GM23338 (cell line): ENCODE results near the gene GPR39. TPM values are rescaled to one million over a fixed set of nuclear protein-coding genes. Genes with fewer than 3 reads are reported as not detected.

Experiments used
- ATAC-seq: fragments of 200-7000 bp; cut with Tn5 transposase; 3 replicates; pipeline ENCODE4 v1.9.1; 2020
- DNase-seq: peaks from one replicate; pipeline ENCODE4 v3.0.0-alpha.2; 2015; ENCODE audit warnings: low spot score
- H2AFZ ChIP-seq: fragments of 200-600 bp; sonication (generic); 2 replicates; pipeline ENCODE4 v1.8.0; 2016; ENCODE audit warnings: antibody characterized with exemption, mild to moderate bottlenecking, moderate library complexity
- H3F3A ChIP-seq: fragments of 200-600 bp; sonication (generic); replicated peaks from 2 replicates; pipeline ENCODE4 v1.8.0; 2017; ENCODE audit warnings: antibody characterized with exemption, mixed run types, low read depth
- H3K27ac ChIP-seq: fragments of 200-600 bp; sonication (generic); 2 replicates; pipeline ENCODE4 v1.6.1; 2016; ENCODE audit warnings: low read depth
- H3K27me3 ChIP-seq: fragments of 200-600 bp; sonication (generic); 2 replicates; pipeline ENCODE4 v1.8.0; 2016; ENCODE audit warnings: mild to moderate bottlenecking, mixed run types, moderate library complexity; ENCODE audit not compliant: insufficient read depth
- H3K36me3 ChIP-seq: fragments of 200-600 bp; sonication (generic); 2 replicates; pipeline ENCODE4 v1.8.0; 2016; ENCODE audit warnings: mild to moderate bottlenecking; ENCODE audit not compliant: insufficient read depth
- H3K4me1 ChIP-seq: fragments of 200-600 bp; sonication (generic); 2 replicates; pipeline ENCODE4 v1.8.0; 2016; ENCODE audit warnings: mild to moderate bottlenecking, moderate library complexity; ENCODE audit not compliant: insufficient read depth
- H3K4me2 ChIP-seq: fragments of 200-600 bp; sonication (generic); 2 replicates; pipeline ENCODE4 v1.7.1; 2017; ENCODE audit warnings: mixed run types
- H3K4me3 ChIP-seq: fragments of 200-600 bp; sonication (generic); 2 replicates; pipeline ENCODE4 v1.6.1; 2016; ENCODE audit warnings: mixed run types
- H3K79me2 ChIP-seq: fragments of 200-600 bp; sonication (generic); replicated peaks from 2 replicates; pipeline ENCODE4 v1.8.0; 2017; ENCODE audit warnings: mild to moderate bottlenecking; ENCODE audit not compliant: insufficient read depth
- H3K9me2 ChIP-seq: fragments of 200-600 bp; sonication (generic); 2 replicates; pipeline ENCODE4 v1.8.0; 2017; ENCODE audit not compliant: insufficient read depth
- H4K20me1 ChIP-seq: fragments of 200-600 bp; sonication (generic); replicated peaks from 2 replicates; pipeline ENCODE4 v1.8.0; 2017; ENCODE audit warnings: mild to moderate bottlenecking; ENCODE audit not compliant: insufficient read depth
- H3K27ac Mint-ChIP-seq: 2 replicates; pipeline ENCODE4 v1.8.0; 2020; ENCODE audit warnings: inconsistent platforms, mild to moderate bottlenecking, moderate library complexity, mixed read lengths
- H3K27me3 Mint-ChIP-seq: 3 replicates; pipeline ENCODE4 v1.8.0; 2022; ENCODE audit warnings: low read depth, mild to moderate bottlenecking, moderate library complexity, mixed read lengths, inconsistent platforms; ENCODE audit not compliant: insufficient read depth, poor library complexity
- H3K36me3 Mint-ChIP-seq: 3 replicates; pipeline ENCODE4 v1.8.0; 2021; ENCODE audit warnings: low read depth, mild to moderate bottlenecking, inconsistent platforms, moderate library complexity, mixed read lengths
- H3K4me1 Mint-ChIP-seq: 3 replicates; pipeline ENCODE4 v1.8.0; 2020; ENCODE audit warnings: mild to moderate bottlenecking, inconsistent platforms, mixed read lengths
- H3K4me3 Mint-ChIP-seq: 3 replicates; pipeline ENCODE4 v1.8.0; 2021; ENCODE audit warnings: moderate library complexity, mild to moderate bottlenecking, inconsistent platforms, mixed read lengths
- H3K9me3 Mint-ChIP-seq: 3 replicates; pipeline ENCODE4 v1.8.0; 2020; ENCODE audit warnings: moderate library complexity, mild to moderate bottlenecking, inconsistent platforms, mixed read lengths
- CREB1 ChIP-seq: fragments of 250-450 bp; sonication (Bioruptor Pico); IDR thresholded peaks from 2 replicates; pipeline ENCODE4 v1.5.0; 2020; ENCODE audit warnings: low read depth, mild to moderate bottlenecking, moderate library complexity
- EZH2 ChIP-seq: fragments of 200-600 bp; sonication (generic); IDR thresholded peaks from one replicate; pipeline ENCODE4 v1.8.0; 2017; ENCODE audit warnings: antibody characterized with exemption, mild to moderate bottlenecking, low read depth; ENCODE audit not compliant: unreplicated experiment
- EZH2phosphoT487 ChIP-seq: fragments of 200-600 bp; sonication (generic); IDR thresholded peaks from one replicate; pipeline ENCODE4 v1.8.1; 2018; ENCODE audit warnings: antibody characterized with exemption; ENCODE audit not compliant: unreplicated experiment
- JUNB ChIP-seq: IDR thresholded peaks from one replicate; pipeline ENCODE4 v1.6.1; 2016; ENCODE audit warnings: antibody characterized with exemption; ENCODE audit not compliant: unreplicated experiment
- NANOG ChIP-seq: IDR thresholded peaks from 2 replicates; pipeline ENCODE4 v1.6.1; 2016; ENCODE audit warnings: antibody characterized with exemption, borderline replicate concordance
- POLR2AphosphoS5 ChIP-seq: IDR thresholded peaks from 2 replicates; pipeline ENCODE4 v1.6.1; 2016; ENCODE audit warnings: antibody characterized with exemption, low read depth
- STAT1 ChIP-seq: IDR thresholded peaks from one replicate; pipeline ENCODE4 v1.6.1; 2016; ENCODE audit warnings: antibody characterized with exemption; ENCODE audit not compliant: unreplicated experiment
- ZNF114 ChIP-seq: fragments of 250-450 bp; sonication (Bioruptor Pico); IDR thresholded peaks from 2 replicates; pipeline ENCODE4 v1.5.0; 2020; ENCODE audit warnings: mild to moderate bottlenecking, moderate library complexity
- ZNF331 ChIP-seq: fragments of 250-450 bp; sonication (Bioruptor Pico); IDR thresholded peaks from 2 replicates; pipeline ENCODE4 v1.5.0; 2020; ENCODE audit warnings: low read depth, mild to moderate bottlenecking, moderate library complexity
- polyA plus RNA-seq: library from polyadenylated mRNA; unstranded; fragments of >200 nt; fragmentation: Nextera tagmentation; extraction: Ambion mirVana; gene quantifications from 2 replicates; pipeline ENCODE4 v1.2.1, GENCODE V29; 2016
- total RNA-seq: library from RNA; depleted of rRNA; stranded (reverse); fragments of >200 nt; shearing (Covaris generic); gene quantifications from 2 replicates; pipeline ENCODE4 v1.2.3, GENCODE V29; 2014
- TF ChIP-seq, protein P1 (sequence below): IDR thresholded peaks from one replicate; pipeline ENCODE4 v1.6.1; 2018; ENCODE audit warnings: antibody characterized with exemption; ENCODE audit not compliant: unreplicated experiment
- TF ChIP-seq, protein P2 (sequence below), 2 experiments: fragments of 200-600 bp in 1 of 2; sonication (generic) in 1 of 2; conservative IDR thresholded peaks; 2 replicates each; pipeline versions ENCODE4 v1.5.1 to v1.6.1; 2016 to 2017; ENCODE audit warnings: antibody characterized with exemption in 2 of 2, low read depth in 2 of 2, mild to moderate bottlenecking in 2 of 2, moderate library complexity in 1 of 2
- TF ChIP-seq, protein P3 (sequence below): IDR thresholded peaks from 2 replicates; pipeline ENCODE4 v1.6.1; 2016; ENCODE audit warnings: antibody characterized with exemption
- TF ChIP-seq, protein P4 (sequence below): fragments of 250-450 bp; sonication (Bioruptor Pico); IDR thresholded peaks from 2 replicates; pipeline ENCODE4 v1.5.0; 2020; ENCODE audit warnings: mild to moderate bottlenecking, moderate library complexity

GPR39 gene
- total and polyA plus RNA-seq, 2 experiments from 2014 or later, result 0.55 to 1.9 TPM

DNA sequence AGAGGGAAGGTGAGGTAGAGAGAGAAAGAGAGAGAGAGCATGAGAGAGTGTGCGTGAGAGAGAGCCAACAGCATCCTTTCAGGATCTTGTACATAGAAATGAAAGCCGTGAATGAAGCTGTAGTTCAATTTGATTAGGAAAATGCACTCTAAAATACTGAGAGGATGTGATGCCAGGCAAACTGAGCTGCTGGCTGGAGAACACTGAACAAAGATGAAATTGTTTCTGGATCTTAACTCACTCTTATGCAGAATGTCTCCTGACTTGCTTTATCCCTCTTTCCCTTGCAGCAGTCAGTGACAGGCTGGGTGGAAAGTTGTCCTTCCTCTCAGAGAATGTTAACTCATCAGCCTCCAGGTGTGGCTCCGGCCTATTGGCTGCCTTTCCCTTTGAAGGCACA lies 242.7 kb downstream of the GPR39 start:
- DNase-seq, result no peak
- Histone ChIP-seq H3K9me2 (peaks cover 8% of the 10 kb centered on the region; the same call in 1 of the 2 replicates), H3K4me3 (no peak overlapping the region), H2AFZ (no peak overlapping the region), H3K4me1 (peaks cover 16% of the 10 kb centered on the region), H4K20me1 (no peaks in the 10 kb centered on the region), H3K36me3 (no peaks in the 10 kb centered on the region), H3K4me2 (no peak overlapping the region), H3F3A (no peaks in the 10 kb centered on the region), H3K79me2 (no peaks in the 10 kb centered on the region), H3K27me3 (no peaks in the 10 kb centered on the region), H3K27ac (no peak overlapping the region)
- Mint-ChIP-seq H3K4me3 (no peak overlapping the region), H3K36me3 (no peaks in the 10 kb centered on the region), H3K27me3 (peaks cover 4% of the 10 kb centered on the region), H3K27ac (no peak overlapping the region), H3K9me3 (no peaks in the 10 kb centered on the region), H3K4me1 (peaks cover 15% of the 10 kb centered on the region)
- no peak for TF ChIP-seq JUNB
- TF ChIP-seq, protein P1, sequence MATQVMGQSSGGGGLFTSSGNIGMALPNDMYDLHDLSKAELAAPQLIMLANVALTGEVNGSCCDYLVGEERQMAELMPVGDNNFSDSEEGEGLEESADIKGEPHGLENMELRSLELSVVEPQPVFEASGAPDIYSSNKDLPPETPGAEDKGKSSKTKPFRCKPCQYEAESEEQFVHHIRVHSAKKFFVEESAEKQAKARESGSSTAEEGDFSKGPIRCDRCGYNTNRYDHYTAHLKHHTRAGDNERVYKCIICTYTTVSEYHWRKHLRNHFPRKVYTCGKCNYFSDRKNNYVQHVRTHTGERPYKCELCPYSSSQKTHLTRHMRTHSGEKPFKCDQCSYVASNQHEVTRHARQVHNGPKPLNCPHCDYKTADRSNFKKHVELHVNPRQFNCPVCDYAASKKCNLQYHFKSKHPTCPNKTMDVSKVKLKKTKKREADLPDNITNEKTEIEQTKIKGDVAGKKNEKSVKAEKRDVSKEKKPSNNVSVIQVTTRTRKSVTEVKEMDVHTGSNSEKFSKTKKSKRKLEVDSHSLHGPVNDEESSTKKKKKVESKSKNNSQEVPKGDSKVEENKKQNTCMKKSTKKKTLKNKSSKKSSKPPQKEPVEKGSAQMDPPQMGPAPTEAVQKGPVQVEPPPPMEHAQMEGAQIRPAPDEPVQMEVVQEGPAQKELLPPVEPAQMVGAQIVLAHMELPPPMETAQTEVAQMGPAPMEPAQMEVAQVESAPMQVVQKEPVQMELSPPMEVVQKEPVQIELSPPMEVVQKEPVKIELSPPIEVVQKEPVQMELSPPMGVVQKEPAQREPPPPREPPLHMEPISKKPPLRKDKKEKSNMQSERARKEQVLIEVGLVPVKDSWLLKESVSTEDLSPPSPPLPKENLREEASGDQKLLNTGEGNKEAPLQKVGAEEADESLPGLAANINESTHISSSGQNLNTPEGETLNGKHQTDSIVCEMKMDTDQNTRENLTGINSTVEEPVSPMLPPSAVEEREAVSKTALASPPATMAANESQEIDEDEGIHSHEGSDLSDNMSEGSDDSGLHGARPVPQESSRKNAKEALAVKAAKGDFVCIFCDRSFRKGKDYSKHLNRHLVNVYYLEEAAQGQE, result no peak
- no peak for TF ChIP-seq EZH2
- TF ChIP-seq EZH2phosphoT487, result no peak
- no peak for TF ChIP-seq ZNF331 (CRISPR knock-in tag)
- TF ChIP-seq POLR2AphosphoS5, result no peak
- no peak for TF ChIP-seq CREB1 (CRISPR knock-in tag)
- TF ChIP-seq, protein P2, sequence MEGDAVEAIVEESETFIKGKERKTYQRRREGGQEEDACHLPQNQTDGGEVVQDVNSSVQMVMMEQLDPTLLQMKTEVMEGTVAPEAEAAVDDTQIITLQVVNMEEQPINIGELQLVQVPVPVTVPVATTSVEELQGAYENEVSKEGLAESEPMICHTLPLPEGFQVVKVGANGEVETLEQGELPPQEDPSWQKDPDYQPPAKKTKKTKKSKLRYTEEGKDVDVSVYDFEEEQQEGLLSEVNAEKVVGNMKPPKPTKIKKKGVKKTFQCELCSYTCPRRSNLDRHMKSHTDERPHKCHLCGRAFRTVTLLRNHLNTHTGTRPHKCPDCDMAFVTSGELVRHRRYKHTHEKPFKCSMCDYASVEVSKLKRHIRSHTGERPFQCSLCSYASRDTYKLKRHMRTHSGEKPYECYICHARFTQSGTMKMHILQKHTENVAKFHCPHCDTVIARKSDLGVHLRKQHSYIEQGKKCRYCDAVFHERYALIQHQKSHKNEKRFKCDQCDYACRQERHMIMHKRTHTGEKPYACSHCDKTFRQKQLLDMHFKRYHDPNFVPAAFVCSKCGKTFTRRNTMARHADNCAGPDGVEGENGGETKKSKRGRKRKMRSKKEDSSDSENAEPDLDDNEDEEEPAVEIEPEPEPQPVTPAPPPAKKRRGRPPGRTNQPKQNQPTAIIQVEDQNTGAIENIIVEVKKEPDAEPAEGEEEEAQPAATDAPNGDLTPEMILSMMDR (conservative IDR thresholded peaks at IDR 0.05; ENCODE audit: low read depth in 2 of 2), result no peak
- TF ChIP-seq, protein P3, sequence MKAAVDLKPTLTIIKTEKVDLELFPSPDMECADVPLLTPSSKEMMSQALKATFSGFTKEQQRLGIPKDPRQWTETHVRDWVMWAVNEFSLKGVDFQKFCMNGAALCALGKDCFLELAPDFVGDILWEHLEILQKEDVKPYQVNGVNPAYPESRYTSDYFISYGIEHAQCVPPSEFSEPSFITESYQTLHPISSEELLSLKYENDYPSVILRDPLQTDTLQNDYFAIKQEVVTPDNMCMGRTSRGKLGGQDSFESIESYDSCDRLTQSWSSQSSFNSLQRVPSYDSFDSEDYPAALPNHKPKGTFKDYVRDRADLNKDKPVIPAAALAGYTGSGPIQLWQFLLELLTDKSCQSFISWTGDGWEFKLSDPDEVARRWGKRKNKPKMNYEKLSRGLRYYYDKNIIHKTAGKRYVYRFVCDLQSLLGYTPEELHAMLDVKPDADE, result no peak
- no peak for TF ChIP-seq STAT1
- TF ChIP-seq NANOG, result no peak
- TF ChIP-seq, protein P4, sequence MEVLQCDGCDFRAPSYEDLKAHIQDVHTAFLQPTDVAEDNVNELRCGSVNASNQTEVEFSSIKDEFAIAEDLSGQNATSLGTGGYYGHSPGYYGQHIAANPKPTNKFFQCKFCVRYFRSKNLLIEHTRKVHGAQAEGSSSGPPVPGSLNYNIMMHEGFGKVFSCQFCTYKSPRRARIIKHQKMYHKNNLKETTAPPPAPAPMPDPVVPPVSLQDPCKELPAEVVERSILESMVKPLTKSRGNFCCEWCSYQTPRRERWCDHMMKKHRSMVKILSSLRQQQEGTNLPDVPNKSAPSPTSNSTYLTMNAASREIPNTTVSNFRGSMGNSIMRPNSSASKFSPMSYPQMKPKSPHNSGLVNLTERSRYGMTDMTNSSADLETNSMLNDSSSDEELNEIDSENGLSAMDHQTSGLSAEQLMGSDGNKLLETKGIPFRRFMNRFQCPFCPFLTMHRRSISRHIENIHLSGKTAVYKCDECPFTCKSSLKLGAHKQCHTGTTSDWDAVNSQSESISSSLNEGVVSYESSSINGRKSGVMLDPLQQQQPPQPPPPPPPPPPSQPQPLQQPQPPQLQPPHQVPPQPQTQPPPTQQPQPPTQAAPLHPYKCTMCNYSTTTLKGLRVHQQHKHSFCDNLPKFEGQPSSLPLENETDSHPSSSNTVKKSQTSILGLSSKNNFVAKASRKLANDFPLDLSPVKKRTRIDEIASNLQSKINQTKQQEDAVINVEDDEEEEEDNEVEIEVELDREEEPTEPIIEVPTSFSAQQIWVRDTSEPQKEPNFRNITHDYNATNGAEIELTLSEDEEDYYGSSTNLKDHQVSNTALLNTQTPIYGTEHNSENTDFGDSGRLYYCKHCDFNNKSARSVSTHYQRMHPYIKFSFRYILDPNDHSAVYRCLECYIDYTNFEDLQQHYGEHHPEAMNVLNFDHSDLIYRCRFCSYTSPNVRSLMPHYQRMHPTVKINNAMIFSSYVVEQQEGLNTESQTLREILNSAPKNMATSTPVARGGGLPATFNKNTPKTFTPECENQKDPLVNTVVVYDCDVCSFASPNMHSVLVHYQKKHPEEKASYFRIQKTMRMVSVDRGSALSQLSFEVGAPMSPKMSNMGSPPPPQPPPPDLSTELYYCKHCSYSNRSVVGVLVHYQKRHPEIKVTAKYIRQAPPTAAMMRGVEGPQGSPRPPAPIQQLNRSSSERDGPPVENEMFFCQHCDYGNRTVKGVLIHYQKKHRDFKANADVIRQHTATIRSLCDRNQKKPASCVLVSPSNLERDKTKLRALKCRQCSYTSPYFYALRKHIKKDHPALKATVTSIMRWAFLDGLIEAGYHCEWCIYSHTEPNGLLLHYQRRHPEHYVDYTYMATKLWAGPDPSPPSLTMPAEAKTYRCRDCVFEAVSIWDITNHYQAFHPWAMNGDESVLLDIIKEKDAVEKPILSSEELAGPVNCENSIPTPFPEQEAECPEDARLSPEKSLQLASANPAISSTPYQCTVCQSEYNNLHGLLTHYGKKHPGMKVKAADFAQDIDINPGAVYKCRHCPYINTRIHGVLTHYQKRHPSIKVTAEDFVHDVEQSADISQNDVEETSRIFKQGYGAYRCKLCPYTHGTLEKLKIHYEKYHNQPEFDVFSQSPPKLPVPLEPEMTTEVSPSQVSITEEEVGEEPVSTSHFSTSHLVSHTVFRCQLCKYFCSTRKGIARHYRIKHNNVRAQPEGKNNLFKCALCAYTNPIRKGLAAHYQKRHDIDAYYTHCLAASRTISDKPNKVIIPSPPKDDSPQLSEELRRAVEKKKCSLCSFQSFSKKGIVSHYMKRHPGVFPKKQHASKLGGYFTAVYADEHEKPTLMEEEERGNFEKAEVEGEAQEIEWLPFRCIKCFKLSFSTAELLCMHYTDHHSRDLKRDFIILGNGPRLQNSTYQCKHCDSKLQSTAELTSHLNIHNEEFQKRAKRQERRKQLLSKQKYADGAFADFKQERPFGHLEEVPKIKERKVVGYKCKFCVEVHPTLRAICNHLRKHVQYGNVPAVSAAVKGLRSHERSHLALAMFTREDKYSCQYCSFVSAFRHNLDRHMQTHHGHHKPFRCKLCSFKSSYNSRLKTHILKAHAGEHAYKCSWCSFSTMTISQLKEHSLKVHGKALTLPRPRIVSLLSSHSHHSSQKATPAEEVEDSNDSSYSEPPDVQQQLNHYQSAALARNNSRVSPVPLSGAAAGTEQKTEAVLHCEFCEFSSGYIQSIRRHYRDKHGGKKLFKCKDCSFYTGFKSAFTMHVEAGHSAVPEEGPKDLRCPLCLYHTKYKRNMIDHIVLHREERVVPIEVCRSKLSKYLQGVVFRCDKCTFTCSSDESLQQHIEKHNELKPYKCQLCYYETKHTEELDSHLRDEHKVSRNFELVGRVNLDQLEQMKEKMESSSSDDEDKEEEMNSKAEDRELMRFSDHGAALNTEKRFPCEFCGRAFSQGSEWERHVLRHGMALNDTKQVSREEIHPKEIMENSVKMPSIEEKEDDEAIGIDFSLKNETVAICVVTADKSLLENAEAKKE (CRISPR knock-in tag), result no peak
- no peak for TF ChIP-seq ZNF114 (CRISPR knock-in tag)
- no peak for ATAC-seq
